ENCODE data around the gene LMBR1.
"Not testable (repeated sequence)": the region's sequence is repeated elsewhere in the genome, so short reads cannot be mapped to it uniquely, and the experiment has no call there.

LMBR1 gene

GRCh38 chr7:156703209-156703608 lies 189.8 kb downstream of the LMBR1 start:
- Histone ChIP-seq H3K4me3 (ENCODE audit: insufficient read depth, low read length, poor library complexity, severe bottlenecking) (no peak overlapping the region), H3K9me3 (ENCODE audit: insufficient read depth, low read length) (no peaks in the 10 kb centered on the region; the same call in 1 of the 2 replicates), H3K79me2 (ENCODE audit: insufficient read depth, low read length) (no peaks in the 10 kb centered on the region), H3K9me2 (replicated peaks; ENCODE audit: insufficient read depth, low read length) (no peaks in the 10 kb centered on the region), H3K4me2 (ENCODE audit: low read depth, low read length, poor library complexity, severe bottlenecking) (no peak overlapping the region), H3K27ac (ENCODE audit: low read depth, low read length) (no peak overlapping the region), H4K20me1 (ENCODE audit: low read depth, low read length) (no peaks in the 10 kb centered on the region), H3K9ac (ENCODE audit: low read length) (no peak overlapping the region), H3F3A (ENCODE audit: insufficient read depth) (no peaks in the 10 kb centered on the region; the same call in 1 of the 2 replicates), H3K36me3 (ENCODE audit: low read length) (no peaks in the 10 kb centered on the region), H3K27me3 (ENCODE audit: low read length) (no peaks in the 10 kb centered on the region), H2AFZ (ENCODE audit: low read depth, low read length, severe bottlenecking) (no peak overlapping the region)
- TF ChIP-seq, protein P1, sequence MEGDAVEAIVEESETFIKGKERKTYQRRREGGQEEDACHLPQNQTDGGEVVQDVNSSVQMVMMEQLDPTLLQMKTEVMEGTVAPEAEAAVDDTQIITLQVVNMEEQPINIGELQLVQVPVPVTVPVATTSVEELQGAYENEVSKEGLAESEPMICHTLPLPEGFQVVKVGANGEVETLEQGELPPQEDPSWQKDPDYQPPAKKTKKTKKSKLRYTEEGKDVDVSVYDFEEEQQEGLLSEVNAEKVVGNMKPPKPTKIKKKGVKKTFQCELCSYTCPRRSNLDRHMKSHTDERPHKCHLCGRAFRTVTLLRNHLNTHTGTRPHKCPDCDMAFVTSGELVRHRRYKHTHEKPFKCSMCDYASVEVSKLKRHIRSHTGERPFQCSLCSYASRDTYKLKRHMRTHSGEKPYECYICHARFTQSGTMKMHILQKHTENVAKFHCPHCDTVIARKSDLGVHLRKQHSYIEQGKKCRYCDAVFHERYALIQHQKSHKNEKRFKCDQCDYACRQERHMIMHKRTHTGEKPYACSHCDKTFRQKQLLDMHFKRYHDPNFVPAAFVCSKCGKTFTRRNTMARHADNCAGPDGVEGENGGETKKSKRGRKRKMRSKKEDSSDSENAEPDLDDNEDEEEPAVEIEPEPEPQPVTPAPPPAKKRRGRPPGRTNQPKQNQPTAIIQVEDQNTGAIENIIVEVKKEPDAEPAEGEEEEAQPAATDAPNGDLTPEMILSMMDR (IDR thresholded peaks at IDR 0.05; ENCODE audit: insufficient read depth, low read length, poor library complexity, severe bottlenecking): no peak
- no peak for TF ChIP-seq EZH2phosphoT487 (conservative IDR thresholded peaks at IDR 0.05; ENCODE audit: low read length)

- TF ChIP-seq, protein P1 (IDR thresholded peaks at IDR 0.05; ENCODE audit: insufficient read depth, low read length, poor library complexity, severe bottlenecking): no peak
- TF ChIP-seq EZH2phosphoT487 (conservative IDR thresholded peaks at IDR 0.05; ENCODE audit: low read length): no peak
Measured at GRCh38 chr7:156702399-156702798, 190.6 kb downstream of the LMBR1 start.

DNA sequence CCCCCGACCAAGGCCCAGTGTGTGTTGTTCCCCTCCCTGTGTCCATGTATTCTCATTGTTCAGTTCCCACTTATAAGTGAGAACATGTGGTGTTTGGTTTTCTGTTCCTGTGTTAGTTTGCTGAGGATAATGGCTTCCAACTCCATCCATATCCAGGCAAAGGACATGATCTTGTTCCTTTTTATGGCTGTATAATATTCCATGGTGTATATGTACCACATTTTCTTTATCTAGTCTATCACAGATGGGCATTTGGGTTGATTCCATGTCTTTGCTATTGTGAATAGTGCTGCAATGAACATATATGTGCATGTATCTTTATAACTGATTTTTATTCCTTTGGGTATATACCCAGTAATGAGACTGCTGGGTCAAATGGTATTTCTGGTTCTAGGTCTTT lies 191.2 kb downstream of the LMBR1 start:
- not testable (repeated sequence) for H3K27ac ChIP-seq (ENCODE audit: low read depth, low read length); H3K9me3 ChIP-seq (ENCODE audit: insufficient read depth, low read length); H3K9me2 ChIP-seq (replicated peaks; ENCODE audit: insufficient read depth, low read length); H3K9ac ChIP-seq (ENCODE audit: low read length); H3K79me2 ChIP-seq (ENCODE audit: insufficient read depth, low read length); H3K36me3 ChIP-seq (ENCODE audit: low read length); H3F3A ChIP-seq (ENCODE audit: insufficient read depth); H3K4me3 ChIP-seq (ENCODE audit: insufficient read depth, low read length, poor library complexity, severe bottlenecking); H4K20me1 ChIP-seq (ENCODE audit: low read depth, low read length); H3K27me3 ChIP-seq (ENCODE audit: low read length); H2AFZ ChIP-seq (ENCODE audit: low read depth, low read length, severe bottlenecking); H3K4me2 ChIP-seq (ENCODE audit: low read depth, low read length, poor library complexity, severe bottlenecking)

More at GRCh38 chr7:156702399-156702798, 190.6 kb downstream of the LMBR1 start:
- no peak overlapping the region for H2AFZ ChIP-seq (ENCODE audit: low read depth, low read length, severe bottlenecking)
- H3K9me3 ChIP-seq (ENCODE audit: insufficient read depth, low read length): no peaks in the 10 kb centered on the region; the same call in 1 of the 2 replicates
- no peaks in the 10 kb centered on the region for H3K36me3 ChIP-seq (ENCODE audit: low read length)
- H3K9ac ChIP-seq (ENCODE audit: low read length): no peak overlapping the region
- no peaks in the 10 kb centered on the region; the same call in 1 of the 2 replicates for H3F3A ChIP-seq (ENCODE audit: insufficient read depth)
- H3K27ac ChIP-seq (ENCODE audit: low read depth, low read length): no peak overlapping the region
- no peaks in the 10 kb centered on the region for H4K20me1 ChIP-seq (ENCODE audit: low read depth, low read length)
- no peak overlapping the region for H3K4me3 ChIP-seq (ENCODE audit: insufficient read depth, low read length, poor library complexity, severe bottlenecking)
- no peaks in the 10 kb centered on the region for H3K27me3 ChIP-seq (ENCODE audit: low read length)
- H3K79me2 ChIP-seq (ENCODE audit: insufficient read depth, low read length): no peaks in the 10 kb centered on the region
- H3K4me2 ChIP-seq (ENCODE audit: low read depth, low read length, poor library complexity, severe bottlenecking): no peak overlapping the region
- no peaks in the 10 kb centered on the region for H3K9me2 ChIP-seq (replicated peaks; ENCODE audit: insufficient read depth, low read length)

GRCh38 chr7:156698512-156698911 lies 194.5 kb downstream of the LMBR1 start:
- not testable (repeated sequence) for H3F3A ChIP-seq (ENCODE audit: insufficient read depth); H3K9me3 ChIP-seq (ENCODE audit: insufficient read depth, low read length); H3K9me2 ChIP-seq (replicated peaks; ENCODE audit: insufficient read depth, low read length); H3K79me2 ChIP-seq (ENCODE audit: insufficient read depth, low read length); H2AFZ ChIP-seq (ENCODE audit: low read depth, low read length, severe bottlenecking); H3K4me3 ChIP-seq (ENCODE audit: insufficient read depth, low read length, poor library complexity, severe bottlenecking); H3K27me3 ChIP-seq (ENCODE audit: low read length); H3K36me3 ChIP-seq (ENCODE audit: low read length); H3K27ac ChIP-seq (ENCODE audit: low read depth, low read length); H3K9ac ChIP-seq (ENCODE audit: low read length); H4K20me1 ChIP-seq (ENCODE audit: low read depth, low read length); H3K4me2 ChIP-seq (ENCODE audit: low read depth, low read length, poor library complexity, severe bottlenecking)

DNA sequence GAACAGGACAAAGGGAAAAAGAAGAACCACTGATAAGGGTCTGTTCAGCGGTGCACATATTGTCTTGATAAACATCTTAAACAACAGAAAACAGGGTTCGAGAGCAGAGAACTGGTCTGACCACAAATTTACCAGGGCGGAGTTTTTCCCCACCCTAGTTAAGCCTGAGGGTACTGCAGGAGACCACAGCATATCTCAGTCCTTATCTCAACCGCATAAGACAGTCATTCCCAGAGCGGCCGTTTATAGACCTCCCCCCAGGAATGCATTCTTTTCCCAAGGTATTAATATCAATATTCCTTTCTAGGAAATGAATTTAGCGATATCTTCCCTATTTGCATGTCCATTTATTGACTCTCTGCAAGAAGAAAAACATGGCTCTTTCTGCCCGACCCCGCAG lies 195.7 kb downstream of the LMBR1 start:
- H2AFZ ChIP-seq (ENCODE audit: low read depth, low read length, severe bottlenecking); H3K9me3 ChIP-seq (ENCODE audit: insufficient read depth, low read length): not testable (repeated sequence)

More for the DNA sequence above, 195.7 kb downstream of the LMBR1 start:
- not testable (repeated sequence) for H3K27ac ChIP-seq (ENCODE audit: low read depth, low read length); H3K9ac ChIP-seq (ENCODE audit: low read length); H3K4me3 ChIP-seq (ENCODE audit: insufficient read depth, low read length, poor library complexity, severe bottlenecking); H3K79me2 ChIP-seq (ENCODE audit: insufficient read depth, low read length); H3K36me3 ChIP-seq (ENCODE audit: low read length); H3K4me2 ChIP-seq (ENCODE audit: low read depth, low read length, poor library complexity, severe bottlenecking); H3F3A ChIP-seq (ENCODE audit: insufficient read depth); H3K27me3 ChIP-seq (ENCODE audit: low read length); H4K20me1 ChIP-seq (ENCODE audit: low read depth, low read length); H3K9me2 ChIP-seq (replicated peaks; ENCODE audit: insufficient read depth, low read length)
